ENCODE measurements around the gene RAE1. TPM values are rescaled to one million over a fixed set of nuclear protein-coding genes. Genes with fewer than 3 reads are reported as not detected.

Gene RAE1
- total RNA-seq, 1 experiment from 2014 or later, result 53.1 TPM

DNA sequence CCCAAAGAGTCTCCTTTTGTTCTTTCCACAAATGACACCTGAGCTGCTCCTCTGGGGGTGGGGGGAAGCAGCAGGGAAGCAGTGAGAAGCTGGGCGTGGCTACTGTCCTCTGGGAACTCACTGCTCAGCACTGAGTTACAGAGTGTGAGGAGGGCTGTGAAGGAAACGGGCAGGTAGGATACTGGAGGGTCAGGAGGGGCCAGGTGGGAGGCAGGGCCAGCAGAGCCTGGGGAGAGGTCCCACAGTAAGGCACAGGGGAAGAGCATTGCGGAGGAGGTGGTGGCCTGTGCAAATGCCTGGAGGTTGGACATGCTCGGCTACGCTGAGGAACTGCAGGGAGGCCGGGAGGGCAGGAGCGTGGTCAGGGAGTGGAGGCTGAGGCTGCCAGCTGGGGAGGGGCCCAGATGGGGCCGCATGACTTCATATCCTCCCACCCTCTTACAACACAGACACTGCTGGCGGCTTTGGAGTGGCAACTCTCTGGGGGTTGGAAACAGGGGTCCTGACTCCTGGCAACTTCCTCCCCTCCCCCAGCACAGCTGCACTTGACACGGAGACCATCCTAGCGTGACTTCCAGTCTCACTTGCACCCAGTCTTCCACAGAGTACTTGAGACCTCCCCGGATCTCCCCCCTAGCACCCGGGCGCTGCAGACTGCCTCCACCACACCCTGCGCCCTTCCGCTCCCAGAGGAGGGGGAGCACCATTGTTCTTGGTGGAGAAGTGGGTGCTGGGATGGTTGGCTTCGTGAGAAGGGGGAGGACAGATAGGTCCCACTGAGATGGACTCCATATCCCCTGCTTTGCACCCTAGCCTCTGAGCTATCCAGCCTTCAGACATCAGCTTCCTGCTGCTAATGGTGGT, 74.3 kb downstream of the RAE1 start:
- Histone ChIP-seq H2BK5ac (ENCODE audit: insufficient read length, low read length) (no peak overlapping the region), H3K4me2 (ENCODE audit: insufficient read depth, insufficient read length, low read length) (no peak overlapping the region), H2BK15ac (ENCODE audit: low read depth, low read length) (no peak overlapping the region), H3K18ac (ENCODE audit: insufficient read length, low read depth, low read length) (no peak overlapping the region), H3K14ac (ENCODE audit: insufficient read depth, low read length) (no peak overlapping the region), H2BK20ac (ENCODE audit: low read depth, low read length, poor library complexity, severe bottlenecking) (no peak overlapping the region), H2AFZ (ENCODE audit: low read length) (no peak overlapping the region), H3K9me3 (ENCODE audit: control insufficient read depth, low read depth, low read length) (no peaks in the 10 kb centered on the region), H3K23me2 (ENCODE audit: insufficient read length, low read depth, low read length, poor library complexity, severe bottlenecking) (no peaks in the 10 kb centered on the region), H3K79me1 (ENCODE audit: insufficient read depth, low read depth, low read length, poor library complexity, severe bottlenecking) (no peaks in the 10 kb centered on the region), H3K4me1 (ENCODE audit: insufficient read depth, low read length) (no peaks in the 10 kb centered on the region), H3K4ac (ENCODE audit: low read depth, low read length) (no peak overlapping the region), H2BK12ac (ENCODE audit: insufficient read length, low read depth, low read length) (no peak overlapping the region), H3K27me3 (ENCODE audit: insufficient read depth, low read length) (no peaks in the 10 kb centered on the region), H3K27ac (ENCODE audit: insufficient read length, low read depth, low read length) (no peak overlapping the region), H4K8ac (replicated peaks; ENCODE audit: insufficient read length, low read depth, low read length) (no peak overlapping the region), H3K23ac (ENCODE audit: insufficient read length, low read depth, low read length) (no peak overlapping the region), H2BK120ac (ENCODE audit: low read depth, low read length, poor library complexity, severe bottlenecking) (no peak overlapping the region), H3K56ac (ENCODE audit: insufficient read length, low read depth, low read length) (no peak overlapping the region), H3K9ac (ENCODE audit: extremely low read depth, insufficient read length, low read length) (no peak overlapping the region), H3K79me2 (ENCODE audit: insufficient read depth, low read length) (no peaks in the 10 kb centered on the region), H4K5ac (ENCODE audit: insufficient read length, low read depth, low read length) (no peak overlapping the region), H4K20me1 (ENCODE audit: control insufficient read depth, insufficient read depth, insufficient read length) (no peaks in the 10 kb centered on the region), H3T11ph (ENCODE audit: low read length) (no peak overlapping the region), H2AK5ac (ENCODE audit: insufficient read length, low read length) (no peak overlapping the region), H4K91ac (ENCODE audit: insufficient read length, low read depth, low read length) (no peak overlapping the region)
- no peaks in the 10 kb centered on the region; a peak in 1 of 5 replicates for H3K9me3 Mint-ChIP-seq
- no CpG with 5 or more reads among the region's 17 CpGs for WGBS (ENCODE audit: extremely low coverage, insufficient read length, low lambda C conversion rate)
- peak; percentile 58 for DNase-seq
- TF ChIP-seq, protein P1, sequence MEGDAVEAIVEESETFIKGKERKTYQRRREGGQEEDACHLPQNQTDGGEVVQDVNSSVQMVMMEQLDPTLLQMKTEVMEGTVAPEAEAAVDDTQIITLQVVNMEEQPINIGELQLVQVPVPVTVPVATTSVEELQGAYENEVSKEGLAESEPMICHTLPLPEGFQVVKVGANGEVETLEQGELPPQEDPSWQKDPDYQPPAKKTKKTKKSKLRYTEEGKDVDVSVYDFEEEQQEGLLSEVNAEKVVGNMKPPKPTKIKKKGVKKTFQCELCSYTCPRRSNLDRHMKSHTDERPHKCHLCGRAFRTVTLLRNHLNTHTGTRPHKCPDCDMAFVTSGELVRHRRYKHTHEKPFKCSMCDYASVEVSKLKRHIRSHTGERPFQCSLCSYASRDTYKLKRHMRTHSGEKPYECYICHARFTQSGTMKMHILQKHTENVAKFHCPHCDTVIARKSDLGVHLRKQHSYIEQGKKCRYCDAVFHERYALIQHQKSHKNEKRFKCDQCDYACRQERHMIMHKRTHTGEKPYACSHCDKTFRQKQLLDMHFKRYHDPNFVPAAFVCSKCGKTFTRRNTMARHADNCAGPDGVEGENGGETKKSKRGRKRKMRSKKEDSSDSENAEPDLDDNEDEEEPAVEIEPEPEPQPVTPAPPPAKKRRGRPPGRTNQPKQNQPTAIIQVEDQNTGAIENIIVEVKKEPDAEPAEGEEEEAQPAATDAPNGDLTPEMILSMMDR (conservative IDR thresholded peaks at IDR 0.05), result no peak
- peaks cover 15 to 25% of the 10 kb centered on the region in 2 experiments for H3K4me1 Mint-ChIP-seq
- no peaks in the 10 kb centered on the region for H3K36me3 Mint-ChIP-seq (ENCODE audit: insufficient read depth in 1 of 3, low read depth in 3 of 3)
- H3K27ac Mint-ChIP-seq, result peak overlapping the region in 1 of 3 experiments; percentile 23; a peak in 2 of 7 replicates
- peaks cover 2% of the 10 kb centered on the region; the same call in 1 of the 2 replicates for H3K27me3 Mint-ChIP-seq (ENCODE audit: low read depth)
- peak overlapping the region in 1 of 2 experiments; percentile 33; a peak in 1 of 5 replicates for H3K4me3 Mint-ChIP-seq
